Fibroblast of pulmonary artery (primary cell): ENCODE measurements around the gene TMIE.

ENCODE experiments used
- DNase-seq: peaks from one replicate; pipeline ENCODE4 v3.0.0-alpha.2; 2010; ENCODE audit warnings: low read depth
- H3K4me3 ChIP-seq: replicated peaks from 2 replicates; pipeline ENCODE4 v1.5.1; 2011; ENCODE audit warnings: low read depth, mild to moderate bottlenecking, control low read depth, low read length, moderate library complexity
- TF ChIP-seq, protein P1 (sequence below): IDR thresholded peaks from 2 replicates; pipeline ENCODE4 v1.5.1; 2011; ENCODE audit warnings: mild to moderate bottlenecking, control low read depth, low read length, inconsistent platforms; ENCODE audit errors: missing control alignments

Gene TMIE

DNA sequence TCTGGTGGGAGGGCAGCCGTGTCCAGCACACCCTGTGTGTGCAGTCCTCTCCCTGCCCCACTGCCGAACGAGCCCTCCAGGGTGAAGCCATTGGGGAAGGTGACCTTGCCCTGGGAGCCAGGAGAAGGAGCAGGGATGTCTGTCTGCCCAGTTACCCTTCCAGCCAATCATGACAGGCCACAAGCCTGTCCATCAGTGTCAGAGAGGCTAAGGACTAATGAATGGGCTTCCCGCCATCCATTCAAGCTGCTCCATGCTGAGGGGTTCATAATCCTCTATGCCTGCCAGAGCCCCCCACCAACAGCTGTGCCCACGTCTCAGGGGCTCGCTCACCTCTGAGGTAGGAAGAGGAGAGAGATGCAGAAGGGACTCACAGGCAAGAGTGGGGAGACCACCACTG lies 22.9 kb upstream of the TMIE start:
- TF ChIP-seq, protein P1, sequence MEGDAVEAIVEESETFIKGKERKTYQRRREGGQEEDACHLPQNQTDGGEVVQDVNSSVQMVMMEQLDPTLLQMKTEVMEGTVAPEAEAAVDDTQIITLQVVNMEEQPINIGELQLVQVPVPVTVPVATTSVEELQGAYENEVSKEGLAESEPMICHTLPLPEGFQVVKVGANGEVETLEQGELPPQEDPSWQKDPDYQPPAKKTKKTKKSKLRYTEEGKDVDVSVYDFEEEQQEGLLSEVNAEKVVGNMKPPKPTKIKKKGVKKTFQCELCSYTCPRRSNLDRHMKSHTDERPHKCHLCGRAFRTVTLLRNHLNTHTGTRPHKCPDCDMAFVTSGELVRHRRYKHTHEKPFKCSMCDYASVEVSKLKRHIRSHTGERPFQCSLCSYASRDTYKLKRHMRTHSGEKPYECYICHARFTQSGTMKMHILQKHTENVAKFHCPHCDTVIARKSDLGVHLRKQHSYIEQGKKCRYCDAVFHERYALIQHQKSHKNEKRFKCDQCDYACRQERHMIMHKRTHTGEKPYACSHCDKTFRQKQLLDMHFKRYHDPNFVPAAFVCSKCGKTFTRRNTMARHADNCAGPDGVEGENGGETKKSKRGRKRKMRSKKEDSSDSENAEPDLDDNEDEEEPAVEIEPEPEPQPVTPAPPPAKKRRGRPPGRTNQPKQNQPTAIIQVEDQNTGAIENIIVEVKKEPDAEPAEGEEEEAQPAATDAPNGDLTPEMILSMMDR, result no peak
- DNase-seq, result no peak
- no peak overlapping the region for H3K4me3 ChIP-seq

DNA sequence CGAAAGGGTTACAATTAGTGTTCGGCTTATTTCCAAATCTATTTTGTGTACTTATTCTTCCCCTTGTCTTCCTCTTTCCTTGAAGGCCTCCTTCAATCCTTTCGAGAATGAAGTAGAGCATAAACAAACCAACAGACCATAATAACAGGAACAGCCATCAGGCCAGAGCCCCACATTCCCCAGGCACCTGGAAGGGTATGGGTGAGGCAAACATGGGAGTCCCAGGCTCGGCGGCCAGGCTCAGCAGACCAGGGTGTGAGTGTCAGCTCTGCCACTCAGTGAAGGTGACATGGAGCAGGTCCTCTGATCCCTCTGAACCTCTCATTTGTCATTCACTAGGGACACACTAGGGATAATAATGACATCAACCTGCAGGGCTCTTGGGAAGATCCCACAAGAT lies 21.5 kb upstream of the TMIE start:
- H3K4me3 ChIP-seq, result no peak overlapping the region
- DNase-seq, result no peak
- TF ChIP-seq, protein P1, result no peak

GRCh38 chr3:46680298-46680826 lies 20.8 kb upstream of the TMIE start:
- no peak overlapping the region for H3K4me3 ChIP-seq
- TF ChIP-seq, protein P1, result no peak
- DNase-seq, result no peak

DNA sequence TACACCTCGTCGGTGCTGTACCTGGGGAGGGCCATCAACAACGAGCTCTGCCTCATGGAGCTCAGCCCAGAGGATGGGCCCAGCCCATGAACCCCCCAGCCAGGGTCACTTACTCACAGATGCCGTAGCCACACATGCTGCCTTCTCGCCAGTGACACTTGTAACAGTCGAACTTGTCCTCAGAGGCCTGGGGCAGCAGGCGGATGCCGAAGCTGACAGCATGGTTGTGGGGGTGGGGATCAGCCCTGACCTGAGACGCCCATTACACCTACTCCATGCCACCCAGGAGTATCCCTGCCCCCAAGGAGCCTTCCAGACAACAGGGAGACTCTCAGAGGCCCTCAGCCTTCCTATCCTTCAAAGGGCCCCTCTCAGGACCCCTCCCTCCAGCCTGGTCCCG lies 19.8 kb upstream of the TMIE start:
- TF ChIP-seq, protein P1, result no peak
- no peak for DNase-seq
- no peak overlapping the region for H3K4me3 ChIP-seq

- H3K4me3 ChIP-seq, result no peak overlapping the region
- no peak for DNase-seq
- TF ChIP-seq, protein P1, result no peak
These were observed 19.2 kb upstream of the TMIE start for GRCh38 chr3:46681856-46682540.

GRCh38 chr3:46682974-46683373 lies 18.2 kb upstream of the TMIE start:
- H3K4me3 ChIP-seq, result no peak overlapping the region
- TF ChIP-seq, protein P1, result no peak
- DNase-seq, result no peak

GRCh38 chr3:46684891-46685290 lies 16.3 kb upstream of the TMIE start:
- TF ChIP-seq, protein P1, result no peak
- DNase-seq, result no peak
- no peak overlapping the region for H3K4me3 ChIP-seq
